Measurements from ENCODE around the gene LTO1.

GRCh38 chr11:69635804-69636511 lies 39.2 kb downstream of the LTO1 start:
- no peak for TF ChIP-seq CEBPB (IDR thresholded peaks at IDR 0.05; ENCODE audit: borderline replicate concordance, low read depth, low read length)
- TF ChIP-seq KMT2A (CRISPR knock-in tag; IDR thresholded peaks at IDR 0.05) = no peak
- no peak for TF ChIP-seq RBM22 (optimal IDR thresholded peaks at IDR 0.05; ENCODE audit: low read length)
- TF ChIP-seq RBAK (CRISPR knock-in tag; IDR thresholded peaks at IDR 0.05) = no peak
- TF ChIP-seq KDM5B (CRISPR knock-in tag; IDR thresholded peaks at IDR 0.05; ENCODE audit: borderline replicate concordance) = no peak
- TF ChIP-seq THRA (CRISPR knock-in tag; IDR thresholded peaks at IDR 0.05; ENCODE audit: borderline replicate concordance) = no peak
- no peak for TF ChIP-seq CTCF (CRISPR knock-in tag; IDR thresholded peaks at IDR 0.05)
- TF ChIP-seq ZFP36L2 (CRISPR knock-in tag; IDR thresholded peaks at IDR 0.05) = no peak
- no peak for TF ChIP-seq MAFK (conservative IDR thresholded peaks at IDR 0.05 in 1 of 2, IDR thresholded peaks at IDR 0.05 in 1 of 2; ENCODE audit: low read length in 2 of 2)
- no peak for TF ChIP-seq ETV6 (CRISPR knock-in tag; conservative IDR thresholded peaks at IDR 0.05)
- TF ChIP-seq SYNCRIP (IDR thresholded peaks at IDR 0.05; ENCODE audit: insufficient read depth, low read depth, low read length) = no peak
- no peak for TF ChIP-seq ZNF260 (CRISPR knock-in tag; IDR thresholded peaks at IDR 0.05; ENCODE audit: borderline replicate concordance, low read depth)
- TF ChIP-seq SETDB1 (CRISPR knock-in tag; IDR thresholded peaks at IDR 0.05; ENCODE audit: borderline replicate concordance) = no peak

Measured in HepG2 (cell line).